Subcutaneous adipose tissue (tissue), 4 donors: ENCODE results near the gene SH3TC1. TPM values are rescaled to one million over a fixed set of nuclear protein-coding genes. Genes with fewer than 3 reads are reported as not detected.

ENCODE experiments used
- total RNA-seq, 4 donors: library from RNA; depleted of rRNA; stranded (reverse); fragments of >200 nt; gene quantifications; one replicate each; pipeline ENCODE4 v1.1.0, GENCODE V29; 2016
- TF ChIP-seq, protein P1 (sequence below): fragments of 450-650 bp; IDR thresholded peaks from one replicate; pipeline ENCODE4 v1.5.1; 2016; ENCODE audit warnings: low read depth, mild to moderate bottlenecking, control low read depth, antibody characterized with exemption, moderate library complexity

Gene SH3TC1
- total RNA-seq, 4 donors from 2014 or later: 15.3 to 43.3 (median 31.9) TPM

DNA sequence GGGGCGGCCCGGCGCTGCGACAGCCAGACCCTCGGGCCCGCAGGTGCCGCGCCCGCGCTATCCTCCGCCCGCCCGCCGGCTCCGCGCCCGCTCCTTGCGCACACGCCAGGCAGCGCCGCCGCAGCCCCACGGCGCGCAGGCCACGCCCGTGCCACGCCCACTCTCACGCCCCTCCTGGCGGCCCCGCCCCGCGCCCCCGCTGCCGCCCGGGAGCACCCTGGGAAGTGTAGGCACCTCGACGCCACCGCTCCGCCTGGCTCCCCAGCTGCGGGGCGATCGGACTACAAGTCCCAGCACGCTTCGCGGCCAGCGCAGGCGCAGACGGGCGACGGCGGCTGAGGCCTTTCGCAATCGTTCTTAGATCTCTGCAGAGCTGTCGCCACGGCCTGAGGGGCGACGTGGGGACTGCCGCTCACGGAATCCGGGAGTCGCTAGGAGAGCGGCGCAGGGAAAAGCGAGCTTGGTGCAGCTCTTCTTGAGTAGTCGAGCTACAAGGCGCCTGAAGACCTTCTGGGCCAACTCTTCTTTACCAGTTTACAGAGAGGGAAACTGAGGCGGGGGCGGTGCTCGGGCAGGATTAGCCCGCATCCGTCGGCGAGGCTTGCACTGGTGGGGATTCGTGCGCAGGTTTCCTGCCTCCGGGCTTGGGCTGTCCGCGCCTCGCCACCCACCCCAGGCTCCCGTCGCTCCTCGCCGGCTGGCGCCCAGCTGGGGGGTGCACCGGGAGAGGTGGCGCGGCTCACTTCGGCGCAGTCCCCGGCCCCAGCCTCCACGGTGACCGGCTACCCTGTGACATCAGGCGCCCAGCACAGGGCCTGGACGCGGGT lies 40.2 kb upstream of the SH3TC1 start, which contains the start of gene ABLIM2:
Gene ABLIM2 (minus strand): TSS at position 104 of the 827 bp plus-strand sequence. CDS start 124 bp downstream, outside the sequence.
- TF ChIP-seq, protein P1, sequence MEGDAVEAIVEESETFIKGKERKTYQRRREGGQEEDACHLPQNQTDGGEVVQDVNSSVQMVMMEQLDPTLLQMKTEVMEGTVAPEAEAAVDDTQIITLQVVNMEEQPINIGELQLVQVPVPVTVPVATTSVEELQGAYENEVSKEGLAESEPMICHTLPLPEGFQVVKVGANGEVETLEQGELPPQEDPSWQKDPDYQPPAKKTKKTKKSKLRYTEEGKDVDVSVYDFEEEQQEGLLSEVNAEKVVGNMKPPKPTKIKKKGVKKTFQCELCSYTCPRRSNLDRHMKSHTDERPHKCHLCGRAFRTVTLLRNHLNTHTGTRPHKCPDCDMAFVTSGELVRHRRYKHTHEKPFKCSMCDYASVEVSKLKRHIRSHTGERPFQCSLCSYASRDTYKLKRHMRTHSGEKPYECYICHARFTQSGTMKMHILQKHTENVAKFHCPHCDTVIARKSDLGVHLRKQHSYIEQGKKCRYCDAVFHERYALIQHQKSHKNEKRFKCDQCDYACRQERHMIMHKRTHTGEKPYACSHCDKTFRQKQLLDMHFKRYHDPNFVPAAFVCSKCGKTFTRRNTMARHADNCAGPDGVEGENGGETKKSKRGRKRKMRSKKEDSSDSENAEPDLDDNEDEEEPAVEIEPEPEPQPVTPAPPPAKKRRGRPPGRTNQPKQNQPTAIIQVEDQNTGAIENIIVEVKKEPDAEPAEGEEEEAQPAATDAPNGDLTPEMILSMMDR: no peak

DNA sequence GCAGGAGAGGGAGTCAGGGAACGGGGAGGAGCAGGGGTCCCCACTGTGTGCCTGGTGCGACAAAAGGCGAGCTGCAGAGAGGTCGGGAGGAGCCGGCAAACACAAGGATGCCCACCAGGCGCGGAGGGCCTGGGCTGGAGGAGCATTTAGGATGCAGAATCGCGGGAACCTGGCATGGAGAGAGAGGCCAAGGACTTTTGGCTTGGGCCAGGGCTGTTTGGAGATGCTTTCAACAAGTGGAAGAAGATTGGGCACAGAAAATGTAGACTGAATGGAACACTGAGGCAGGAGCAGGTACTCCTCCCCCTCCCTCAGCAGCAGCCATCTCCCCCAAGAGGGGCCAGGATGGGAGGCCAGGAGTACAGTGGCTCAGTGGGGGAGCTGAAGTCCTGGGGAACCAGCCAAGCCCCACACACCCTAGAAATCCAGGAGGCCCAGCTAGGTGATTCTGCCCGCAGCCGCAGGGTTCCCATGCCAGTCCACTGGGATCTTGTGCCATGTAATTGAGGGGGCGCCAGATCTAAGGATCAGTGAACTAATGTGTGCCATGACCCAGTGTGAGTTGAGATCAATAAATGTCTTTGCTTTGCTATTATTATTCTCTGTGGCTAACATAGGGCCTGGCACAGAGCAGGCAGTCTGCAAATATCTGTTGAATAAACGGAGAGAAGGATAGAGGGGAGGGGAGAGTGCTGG lies 39.4 kb upstream of the SH3TC1 start:
- TF ChIP-seq, protein P1: no peak

DNA sequence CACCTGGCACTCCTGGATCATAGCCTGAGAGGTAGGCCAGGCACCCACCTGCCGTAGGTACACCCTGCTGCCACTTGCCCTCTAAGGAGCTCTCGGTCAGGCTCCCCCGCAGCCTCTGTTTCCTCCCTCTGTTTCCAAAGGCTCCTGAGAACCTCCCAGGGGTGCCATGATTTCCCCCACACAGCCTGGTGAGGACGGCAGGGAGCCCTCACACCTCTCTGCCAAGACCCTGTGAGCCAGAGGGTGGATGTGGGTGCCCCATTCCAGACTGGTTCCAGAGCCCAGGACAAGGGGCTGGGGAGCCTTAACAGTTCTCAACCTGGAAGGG lies 38.9 kb upstream of the SH3TC1 start:
- TF ChIP-seq, protein P1: no peak

DNA sequence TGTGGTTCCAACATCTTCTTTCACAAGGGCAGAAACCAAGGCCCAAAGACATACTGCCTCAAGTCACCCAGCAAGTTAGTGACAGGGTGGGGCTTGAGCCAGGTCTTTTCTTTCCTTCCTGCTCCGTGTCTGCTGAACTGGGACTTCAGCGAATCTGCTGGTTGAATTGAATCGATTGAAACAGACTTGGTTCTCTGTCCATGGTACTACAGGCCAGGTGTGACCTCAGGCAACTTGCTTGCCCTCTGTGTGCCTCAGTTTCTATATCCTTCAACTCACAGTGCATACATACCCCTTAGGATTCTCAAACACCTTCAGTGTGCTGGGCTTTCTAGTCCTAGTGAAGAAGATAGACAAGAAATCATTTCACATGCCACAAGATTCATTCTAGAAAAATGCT lies 38.5 kb upstream of the SH3TC1 start:
- TF ChIP-seq, protein P1: no peak

DNA sequence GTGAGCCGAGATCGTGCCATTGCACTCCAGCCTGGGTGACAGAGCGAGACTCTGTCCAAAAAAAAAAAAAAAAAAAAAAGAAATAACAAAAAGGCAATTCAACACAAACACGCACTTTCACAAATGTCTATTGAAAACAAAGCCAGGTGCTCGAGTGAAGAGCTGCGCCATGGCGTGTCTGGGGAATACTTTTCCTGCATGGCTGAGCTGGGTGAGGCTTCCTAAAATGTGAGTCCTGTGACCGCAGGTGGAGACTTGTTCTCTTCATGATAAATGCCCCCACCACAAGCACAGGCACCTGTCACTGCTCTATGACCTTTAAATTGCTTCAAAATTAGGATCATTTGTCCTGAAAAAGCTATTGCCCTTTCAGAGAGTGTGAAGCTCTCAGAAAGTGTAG lies 36.5 kb upstream of the SH3TC1 start:
- TF ChIP-seq, protein P1: no peak

DNA sequence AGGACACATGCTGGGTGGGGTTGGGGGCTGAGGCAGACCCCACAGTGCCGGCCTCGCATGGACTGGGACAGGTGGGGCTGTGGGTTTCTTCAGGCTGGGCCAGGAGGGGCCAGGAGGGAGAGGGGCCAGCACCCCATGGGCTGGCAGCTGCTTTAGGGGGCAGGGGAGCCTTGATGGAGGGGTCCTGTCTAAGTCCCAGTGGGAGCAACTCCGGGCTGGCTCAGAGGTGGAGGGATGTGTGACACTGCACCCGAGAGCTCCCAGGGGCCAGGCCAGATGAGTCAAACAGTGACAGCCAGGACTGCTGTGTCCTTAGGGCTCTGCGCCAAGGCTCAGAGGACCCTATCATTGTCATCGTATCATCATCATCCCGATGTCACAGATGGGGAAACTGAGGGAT lies 36.1 kb upstream of the SH3TC1 start:
- TF ChIP-seq, protein P1: no peak

DNA sequence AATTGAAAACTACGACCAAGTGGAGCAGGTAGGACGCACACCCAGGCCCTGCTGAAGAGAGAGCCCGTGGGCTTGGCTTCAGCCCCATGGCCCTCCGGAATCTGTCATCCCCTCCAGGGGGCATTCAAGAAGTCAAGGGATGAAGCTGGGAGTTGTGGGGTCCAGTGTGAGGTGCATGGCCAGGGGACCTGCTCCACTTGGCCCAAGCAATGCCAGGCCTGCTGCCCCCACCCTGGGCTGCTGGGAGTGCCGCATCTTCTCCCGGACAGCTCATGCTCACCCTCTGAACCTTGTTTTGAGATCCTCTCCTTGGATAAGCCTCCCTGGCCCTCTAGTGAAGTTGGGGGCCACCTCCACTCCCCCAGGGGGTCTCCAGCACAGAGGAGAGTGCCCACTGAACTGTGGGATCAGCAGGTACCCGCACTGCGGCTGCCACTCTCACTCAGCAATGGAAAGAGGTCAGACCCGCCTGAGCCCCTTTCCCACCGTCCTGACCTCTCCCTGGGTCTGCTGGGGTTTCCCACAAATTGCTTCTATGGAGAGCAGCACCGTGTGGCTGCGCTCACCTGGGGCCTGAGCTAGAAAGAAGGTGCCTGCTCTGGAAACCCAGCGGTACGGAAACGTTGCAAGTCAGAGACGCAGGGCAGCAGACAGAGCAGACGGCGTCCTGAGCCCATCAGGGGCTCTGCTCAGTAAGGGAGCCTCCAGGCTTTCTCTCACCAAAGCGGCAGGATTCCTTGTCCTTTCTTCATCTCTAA lies 35.5 kb upstream of the SH3TC1 start:
- TF ChIP-seq, protein P1: no peak
